ENCODE data around the gene BAG3. TPM values are rescaled to one million over a fixed set of nuclear protein-coding genes. Genes with fewer than 3 reads are reported as not detected.

BAG3 gene
- total RNA-seq, 1 experiment from 2014 or later = 75.7 TPM

DNA sequence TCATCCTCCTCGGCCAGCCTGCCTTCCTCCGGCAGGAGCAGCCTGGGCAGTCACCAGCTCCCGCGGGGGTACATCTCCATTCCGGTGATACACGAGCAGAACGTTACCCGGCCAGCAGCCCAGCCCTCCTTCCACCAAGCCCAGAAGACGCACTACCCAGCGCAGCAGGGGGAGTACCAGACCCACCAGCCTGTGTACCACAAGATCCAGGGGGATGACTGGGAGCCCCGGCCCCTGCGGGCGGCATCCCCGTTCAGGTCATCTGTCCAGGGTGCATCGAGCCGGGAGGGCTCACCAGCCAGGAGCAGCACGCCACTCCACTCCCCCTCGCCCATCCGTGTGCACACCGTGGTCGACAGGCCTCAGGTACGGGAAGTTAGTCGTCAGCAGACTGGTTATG, 21.1 kb downstream of the BAG3 start:
- CTCF ChIA-PET = no interaction called here
- H3K36me3 ChIP-seq (ENCODE audit: low read depth) = peaks cover 37% of the 10 kb centered on the region
- H3K4me1 ChIP-seq (replicated peaks; ENCODE audit: insufficient read depth) = peaks cover 74% of the 10 kb centered on the region

GRCh38 chr10:119673271-119673670, 22.1 kb downstream of the BAG3 start:
- BruUV-seq (replicated peaks) = no TSS peak
- Histone ChIP-seq H3K4me2 (no peak overlapping the region), H3K36me3 (ENCODE audit: low read depth) (peaks cover 37% of the 10 kb centered on the region), H3K27ac (0 out of 2 replicates have a peak overlapping the region, but pooled peaks have one; percentile 53), H3K4me3 (no peak overlapping the region), H4K20me1 (ENCODE audit: insufficient read depth) (no peaks in the 10 kb centered on the region), H3K4me1 (replicated peaks; ENCODE audit: insufficient read depth) (peaks cover 71% of the 10 kb centered on the region), H3K9me3 (ENCODE audit: insufficient read depth, low read depth) (no peaks in the 10 kb centered on the region), H3K79me2 (ENCODE audit: low read depth) (peaks cover 63% of the 10 kb centered on the region), H2AFZ (no peak overlapping the region), H3K27me3 (ENCODE audit: insufficient read depth, low read depth) (no peaks in the 10 kb centered on the region), H3F3A (ENCODE audit: insufficient read depth, low read depth) (peaks cover 58% of the 10 kb centered on the region), H3K9me2 (ENCODE audit: insufficient read depth) (no peaks in the 10 kb centered on the region)
- ChIA-PET POLR2A (ENCODE audit: unreplicated experiment) (no interaction called here), CTCF (no interaction called here)
- no peak for DNase-seq
- intact Hi-C loops (cut with micrococcal nuclease; ENCODE audit: unreplicated experiment) = no loop called here
- TF ChIP-seq, protein P1, sequence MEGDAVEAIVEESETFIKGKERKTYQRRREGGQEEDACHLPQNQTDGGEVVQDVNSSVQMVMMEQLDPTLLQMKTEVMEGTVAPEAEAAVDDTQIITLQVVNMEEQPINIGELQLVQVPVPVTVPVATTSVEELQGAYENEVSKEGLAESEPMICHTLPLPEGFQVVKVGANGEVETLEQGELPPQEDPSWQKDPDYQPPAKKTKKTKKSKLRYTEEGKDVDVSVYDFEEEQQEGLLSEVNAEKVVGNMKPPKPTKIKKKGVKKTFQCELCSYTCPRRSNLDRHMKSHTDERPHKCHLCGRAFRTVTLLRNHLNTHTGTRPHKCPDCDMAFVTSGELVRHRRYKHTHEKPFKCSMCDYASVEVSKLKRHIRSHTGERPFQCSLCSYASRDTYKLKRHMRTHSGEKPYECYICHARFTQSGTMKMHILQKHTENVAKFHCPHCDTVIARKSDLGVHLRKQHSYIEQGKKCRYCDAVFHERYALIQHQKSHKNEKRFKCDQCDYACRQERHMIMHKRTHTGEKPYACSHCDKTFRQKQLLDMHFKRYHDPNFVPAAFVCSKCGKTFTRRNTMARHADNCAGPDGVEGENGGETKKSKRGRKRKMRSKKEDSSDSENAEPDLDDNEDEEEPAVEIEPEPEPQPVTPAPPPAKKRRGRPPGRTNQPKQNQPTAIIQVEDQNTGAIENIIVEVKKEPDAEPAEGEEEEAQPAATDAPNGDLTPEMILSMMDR (conservative IDR thresholded peaks at IDR 0.05) = no peak
- no peak for TF ChIP-seq EZH2 (IDR thresholded peaks at IDR 0.05; ENCODE audit: low read depth)

More for the DNA sequence above, 21.1 kb downstream of the BAG3 start:
- Histone ChIP-seq H3K79me2 (ENCODE audit: low read depth) (peaks cover 68% of the 10 kb centered on the region), H3K27me3 (ENCODE audit: insufficient read depth, low read depth) (no peaks in the 10 kb centered on the region), H4K20me1 (ENCODE audit: insufficient read depth) (no peaks in the 10 kb centered on the region), H3K4me3 (no peak overlapping the region), H3F3A (ENCODE audit: insufficient read depth, low read depth) (peaks cover 59% of the 10 kb centered on the region), H3K9me3 (ENCODE audit: insufficient read depth, low read depth) (no peaks in the 10 kb centered on the region), H3K9me2 (ENCODE audit: insufficient read depth) (no peaks in the 10 kb centered on the region), H2AFZ (no peak overlapping the region), H3K27ac (no peak overlapping the region), H3K4me2 (no peak overlapping the region)
- DNase-seq = no peak
- intact Hi-C loops (cut with micrococcal nuclease; ENCODE audit: unreplicated experiment) = no loop called here
- TF ChIP-seq, protein P1 (conservative IDR thresholded peaks at IDR 0.05) = no peak
- no peak for TF ChIP-seq EZH2 (IDR thresholded peaks at IDR 0.05; ENCODE audit: low read depth)
- BruUV-seq (replicated peaks) = no TSS peak
- POLR2A ChIA-PET (ENCODE audit: unreplicated experiment) = interaction anchor here (0.6 kb wide), 1 partner anchor 75 kb away, joined by 6 read pairs; no protein-coding TSS in a partner anchor

GRCh38 chr10:119675483-119676170, 24.4 kb downstream of the BAG3 start:
- peaks cover 39% of the 10 kb centered on the region for H3K79me2 ChIP-seq (ENCODE audit: low read depth)
- no peak for TF ChIP-seq EZH2 (IDR thresholded peaks at IDR 0.05; ENCODE audit: low read depth)
- TF ChIP-seq, protein P1 (conservative IDR thresholded peaks at IDR 0.05) = no peak
- intact Hi-C loops (cut with micrococcal nuclease; ENCODE audit: unreplicated experiment) = no loop called here
- no peaks in the 10 kb centered on the region for H3K27me3 ChIP-seq (ENCODE audit: insufficient read depth, low read depth)
- peaks cover 33% of the 10 kb centered on the region for H3K36me3 ChIP-seq (ENCODE audit: low read depth)
- H3K9me2 ChIP-seq (ENCODE audit: insufficient read depth) = no peaks in the 10 kb centered on the region
- peak overlapping the region; percentile 16; the same call in 1 of the 2 replicates for H3K4me2 ChIP-seq
- H3K4me1 ChIP-seq (replicated peaks; ENCODE audit: insufficient read depth) = peaks cover 71% of the 10 kb centered on the region
- H3F3A ChIP-seq (ENCODE audit: insufficient read depth, low read depth) = peaks cover 77% of the 10 kb centered on the region
- no peaks in the 10 kb centered on the region for H3K9me3 ChIP-seq (ENCODE audit: insufficient read depth, low read depth)
- POLR2A ChIA-PET (ENCODE audit: unreplicated experiment) = no interaction called here
- H3K27ac ChIP-seq = peak overlapping the region; percentile 53
- BruUV-seq (replicated peaks) = no TSS peak
- CTCF ChIA-PET = interaction anchor here (0.7 kb wide), 1 partner anchor 24 kb away, joined by 3 read pairs; the partner anchor contains the start of gene BAG3
- H4K20me1 ChIP-seq (ENCODE audit: insufficient read depth) = no peaks in the 10 kb centered on the region
- H2AFZ ChIP-seq = no peak overlapping the region
- H3K4me3 ChIP-seq = no peak overlapping the region
- DNase-seq = no peak
